Measurements from ENCODE around the gene CAD.

DNA sequence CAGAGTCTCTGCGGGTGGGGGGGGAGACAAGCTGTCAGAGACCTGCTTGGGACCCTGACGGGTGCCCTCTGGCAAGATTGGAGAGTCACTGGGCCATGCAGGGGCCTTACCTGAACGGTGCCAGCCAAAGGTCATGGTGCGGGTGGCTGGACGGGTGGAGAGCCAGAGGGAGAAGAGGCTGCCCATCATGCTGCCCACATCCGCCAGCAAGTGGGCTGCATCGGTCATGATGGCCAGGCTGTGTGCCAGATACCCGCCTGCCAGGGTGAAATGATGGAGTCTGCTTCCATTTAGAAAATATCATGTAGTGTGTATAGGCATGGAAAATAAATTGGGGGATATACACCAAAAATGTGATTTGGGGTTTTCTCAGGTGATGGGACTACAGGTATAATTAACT, 40.9 kb downstream of the CAD start:
- TF ChIP-seq, protein P1, sequence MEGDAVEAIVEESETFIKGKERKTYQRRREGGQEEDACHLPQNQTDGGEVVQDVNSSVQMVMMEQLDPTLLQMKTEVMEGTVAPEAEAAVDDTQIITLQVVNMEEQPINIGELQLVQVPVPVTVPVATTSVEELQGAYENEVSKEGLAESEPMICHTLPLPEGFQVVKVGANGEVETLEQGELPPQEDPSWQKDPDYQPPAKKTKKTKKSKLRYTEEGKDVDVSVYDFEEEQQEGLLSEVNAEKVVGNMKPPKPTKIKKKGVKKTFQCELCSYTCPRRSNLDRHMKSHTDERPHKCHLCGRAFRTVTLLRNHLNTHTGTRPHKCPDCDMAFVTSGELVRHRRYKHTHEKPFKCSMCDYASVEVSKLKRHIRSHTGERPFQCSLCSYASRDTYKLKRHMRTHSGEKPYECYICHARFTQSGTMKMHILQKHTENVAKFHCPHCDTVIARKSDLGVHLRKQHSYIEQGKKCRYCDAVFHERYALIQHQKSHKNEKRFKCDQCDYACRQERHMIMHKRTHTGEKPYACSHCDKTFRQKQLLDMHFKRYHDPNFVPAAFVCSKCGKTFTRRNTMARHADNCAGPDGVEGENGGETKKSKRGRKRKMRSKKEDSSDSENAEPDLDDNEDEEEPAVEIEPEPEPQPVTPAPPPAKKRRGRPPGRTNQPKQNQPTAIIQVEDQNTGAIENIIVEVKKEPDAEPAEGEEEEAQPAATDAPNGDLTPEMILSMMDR (conservative IDR thresholded peaks at IDR 0.05; ENCODE audit: low read length) = no peak
- no peak for TF ChIP-seq EZH2phosphoT487 (IDR thresholded peaks at IDR 0.05; ENCODE audit: borderline replicate concordance, low read depth, low read length)

Data from OCI-LY7 (cell line).